Neural cell (in vitro differentiated cells): ENCODE results near the gene PLCL2. TPM values are rescaled to one million over a fixed set of nuclear protein-coding genes. Genes with fewer than 3 reads are reported as not detected.

Experiments used
- H2AFZ ChIP-seq: fragments of 200-600, 300-800 bp; sonication (generic), shearing (Covaris generic); 2 replicates; pipeline ENCODE4 v1.6.0; 2014; ENCODE audit warnings: low read depth, mild to moderate bottlenecking, antibody characterized with exemption, low read length, moderate library complexity
- H3F3A ChIP-seq: fragments of 200-600 bp; shearing (Covaris generic); 2 replicates; pipeline ENCODE4 v1.6.1; 2016; ENCODE audit warnings: mild to moderate bottlenecking, moderate library complexity, mixed read lengths, antibody characterized with exemption, low read length; ENCODE audit not compliant: insufficient read depth, poor library complexity, severe bottlenecking
- H3K27ac ChIP-seq: fragments of 200-600, 300-800 bp; sonication (generic), shearing (Covaris generic); 2 replicates; pipeline ENCODE4 v1.5.1; 2014; ENCODE audit warnings: mild to moderate bottlenecking, low read length, moderate library complexity
- H3K27me3 ChIP-seq: fragments of 300-800, 200-600 bp; sonication (generic), shearing (Covaris generic); 2 replicates; pipeline ENCODE4 v1.6.0; 2014; ENCODE audit warnings: mild to moderate bottlenecking, low read depth, low read length, moderate library complexity; ENCODE audit not compliant: insufficient read depth
- H3K36me3 ChIP-seq: fragments of 300-800, 200-600 bp; sonication (generic), shearing (Covaris generic); 2 replicates; pipeline ENCODE4 v1.5.1; 2014; ENCODE audit warnings: mild to moderate bottlenecking, antibody characterized with exemption, low read length, moderate library complexity; ENCODE audit not compliant: insufficient read depth
- H3K4me2 ChIP-seq: fragments of 300-800, 200-600 bp; sonication (generic), shearing (Covaris generic); 2 replicates; pipeline ENCODE4 v1.6.0; 2014; ENCODE audit warnings: mild to moderate bottlenecking, low read length
- H3K4me3 ChIP-seq: fragments of 300-800, 200-600 bp; sonication (generic), shearing (Covaris generic); 2 replicates; pipeline ENCODE4 v1.5.1; 2014; ENCODE audit warnings: mild to moderate bottlenecking, low read length, moderate library complexity
- H3K79me2 ChIP-seq: fragments of 200-600 bp; shearing (Covaris generic); replicated peaks from 2 replicates; pipeline ENCODE4 v1.6.0; 2014; ENCODE audit warnings: mild to moderate bottlenecking, low read length, moderate library complexity; ENCODE audit not compliant: insufficient read depth
- H3K9ac ChIP-seq: fragments of 300-800, 200-600 bp; sonication (generic), shearing (Covaris generic); 2 replicates; pipeline ENCODE4 v1.6.1; 2016; ENCODE audit warnings: mild to moderate bottlenecking, low read length, mixed read lengths
- H3K9me2 ChIP-seq: fragments of 200-600 bp; shearing (Covaris generic); 2 replicates; pipeline ENCODE4 v1.6.1; 2016; ENCODE audit warnings: mild to moderate bottlenecking, low read length, mixed read lengths; ENCODE audit not compliant: insufficient read depth
- H3K9me3 ChIP-seq: fragments of 200-600, 300-800 bp; sonication (generic), shearing (Covaris generic); 2 replicates; pipeline ENCODE4 v1.6.1; 2016; ENCODE audit warnings: mild to moderate bottlenecking, mixed run types, low read length, moderate library complexity, mixed read lengths
- H4K20me1 ChIP-seq: fragments of 200-600 bp; shearing (Covaris generic); 2 replicates; pipeline ENCODE4 v1.6.1; 2016; ENCODE audit warnings: mild to moderate bottlenecking, mixed run types; ENCODE audit not compliant: insufficient read depth
- EP300 ChIP-seq: fragments of 450-650 bp; conservative IDR thresholded peaks from 2 replicates; pipeline ENCODE4 v1.6.1; 2014; ENCODE audit warnings: antibody characterized with exemption, mild to moderate bottlenecking, moderate library complexity; ENCODE audit not compliant: poor library complexity, severe bottlenecking
- EZH2 ChIP-seq: fragments of 200-600, 300-800 bp; shearing (Covaris generic), sonication (generic); IDR thresholded peaks from 2 replicates; pipeline ENCODE4 v1.6.1; 2014; ENCODE audit warnings: antibody characterized with exemption, low read length, borderline replicate concordance, mild to moderate bottlenecking; ENCODE audit not compliant: insufficient read depth, poor library complexity, severe bottlenecking
- MXI1 ChIP-seq: fragments of 450-650 bp; conservative IDR thresholded peaks from 2 replicates; pipeline ENCODE4 v1.6.1; 2014; ENCODE audit warnings: antibody characterized with exemption, mild to moderate bottlenecking; ENCODE audit not compliant: poor library complexity, severe bottlenecking
- POLR2AphosphoS5 ChIP-seq: IDR thresholded peaks from 2 replicates; pipeline ENCODE4 v1.6.1; 2012
- RAD21 ChIP-seq: fragments of 450-650 bp; conservative IDR thresholded peaks from 2 replicates; pipeline ENCODE4 v1.6.1; 2014; ENCODE audit warnings: antibody characterized with exemption, mild to moderate bottlenecking, moderate library complexity
- SMC3 ChIP-seq: fragments of 450-650 bp; conservative IDR thresholded peaks from 2 replicates; pipeline ENCODE4 v1.6.1; 2014; ENCODE audit warnings: antibody characterized with exemption, mild to moderate bottlenecking, moderate library complexity; ENCODE audit not compliant: poor library complexity
- TAF1 ChIP-seq: IDR thresholded peaks from 2 replicates; pipeline ENCODE4 v1.6.1; 2012; ENCODE audit warnings: low read depth
- polyA plus RNA-seq: library from polyadenylated mRNA; depleted of rRNA; stranded (reverse); fragments of >200 nt; gene quantifications from 2 replicates; pipeline ENCODE4 v1.2.3, GENCODE V29; 2014
- TF ChIP-seq, protein P1 (sequence below): IDR thresholded peaks from 2 replicates; pipeline ENCODE4 v1.6.1; 2012; ENCODE audit warnings: borderline replicate concordance
- TF ChIP-seq, protein P2 (sequence below): fragments of 450-650 bp; IDR thresholded peaks from 2 replicates; pipeline ENCODE4 v1.5.1; 2014; ENCODE audit warnings: antibody characterized with exemption, mild to moderate bottlenecking, moderate library complexity; ENCODE audit not compliant: poor library complexity, severe bottlenecking

Gene PLCL2
- polyA plus RNA-seq, 1 donor from 2014 or later = 69.8 TPM

DNA sequence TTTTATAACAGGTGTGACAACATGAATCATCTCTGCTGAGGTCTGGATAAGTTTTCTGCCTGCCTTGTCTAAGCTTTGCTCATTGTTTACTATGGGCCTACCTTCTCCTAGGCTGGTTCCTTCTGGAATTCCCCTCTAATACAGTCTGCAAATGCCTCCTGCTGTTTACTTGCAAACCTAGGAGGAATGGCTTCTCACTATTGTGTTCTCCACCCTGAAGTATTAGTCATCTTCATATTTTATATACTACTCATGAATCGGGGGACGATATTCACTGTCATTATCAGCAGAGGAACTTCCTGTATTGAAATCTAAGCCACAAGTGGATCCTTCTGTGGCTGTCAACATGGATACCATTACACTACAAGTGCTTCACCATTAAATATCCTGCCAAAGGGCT lies 154.8 kb downstream of the PLCL2 start:
- Histone ChIP-seq H3F3A (peaks cover 4% of the 10 kb centered on the region), H3K27me3 (no peaks in the 10 kb centered on the region), H3K4me2 (no peak overlapping the region), H2AFZ (no peak overlapping the region), H3K36me3 (peaks cover 4% of the 10 kb centered on the region), H3K79me2 (no peaks in the 10 kb centered on the region), H3K9me2 (no peaks in the 10 kb centered on the region), H3K9ac (no peak overlapping the region), H3K27ac (no peak overlapping the region), H4K20me1 (no peaks in the 10 kb centered on the region), H3K9me3 (no peaks in the 10 kb centered on the region), H3K4me3 (no peak overlapping the region)
- TF ChIP-seq, protein P1, sequence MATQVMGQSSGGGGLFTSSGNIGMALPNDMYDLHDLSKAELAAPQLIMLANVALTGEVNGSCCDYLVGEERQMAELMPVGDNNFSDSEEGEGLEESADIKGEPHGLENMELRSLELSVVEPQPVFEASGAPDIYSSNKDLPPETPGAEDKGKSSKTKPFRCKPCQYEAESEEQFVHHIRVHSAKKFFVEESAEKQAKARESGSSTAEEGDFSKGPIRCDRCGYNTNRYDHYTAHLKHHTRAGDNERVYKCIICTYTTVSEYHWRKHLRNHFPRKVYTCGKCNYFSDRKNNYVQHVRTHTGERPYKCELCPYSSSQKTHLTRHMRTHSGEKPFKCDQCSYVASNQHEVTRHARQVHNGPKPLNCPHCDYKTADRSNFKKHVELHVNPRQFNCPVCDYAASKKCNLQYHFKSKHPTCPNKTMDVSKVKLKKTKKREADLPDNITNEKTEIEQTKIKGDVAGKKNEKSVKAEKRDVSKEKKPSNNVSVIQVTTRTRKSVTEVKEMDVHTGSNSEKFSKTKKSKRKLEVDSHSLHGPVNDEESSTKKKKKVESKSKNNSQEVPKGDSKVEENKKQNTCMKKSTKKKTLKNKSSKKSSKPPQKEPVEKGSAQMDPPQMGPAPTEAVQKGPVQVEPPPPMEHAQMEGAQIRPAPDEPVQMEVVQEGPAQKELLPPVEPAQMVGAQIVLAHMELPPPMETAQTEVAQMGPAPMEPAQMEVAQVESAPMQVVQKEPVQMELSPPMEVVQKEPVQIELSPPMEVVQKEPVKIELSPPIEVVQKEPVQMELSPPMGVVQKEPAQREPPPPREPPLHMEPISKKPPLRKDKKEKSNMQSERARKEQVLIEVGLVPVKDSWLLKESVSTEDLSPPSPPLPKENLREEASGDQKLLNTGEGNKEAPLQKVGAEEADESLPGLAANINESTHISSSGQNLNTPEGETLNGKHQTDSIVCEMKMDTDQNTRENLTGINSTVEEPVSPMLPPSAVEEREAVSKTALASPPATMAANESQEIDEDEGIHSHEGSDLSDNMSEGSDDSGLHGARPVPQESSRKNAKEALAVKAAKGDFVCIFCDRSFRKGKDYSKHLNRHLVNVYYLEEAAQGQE = no peak
- TF ChIP-seq EP300 (no peak), EZH2 (no peak), POLR2AphosphoS5 (no peak), RAD21 (no peak)
- TF ChIP-seq, protein P2, sequence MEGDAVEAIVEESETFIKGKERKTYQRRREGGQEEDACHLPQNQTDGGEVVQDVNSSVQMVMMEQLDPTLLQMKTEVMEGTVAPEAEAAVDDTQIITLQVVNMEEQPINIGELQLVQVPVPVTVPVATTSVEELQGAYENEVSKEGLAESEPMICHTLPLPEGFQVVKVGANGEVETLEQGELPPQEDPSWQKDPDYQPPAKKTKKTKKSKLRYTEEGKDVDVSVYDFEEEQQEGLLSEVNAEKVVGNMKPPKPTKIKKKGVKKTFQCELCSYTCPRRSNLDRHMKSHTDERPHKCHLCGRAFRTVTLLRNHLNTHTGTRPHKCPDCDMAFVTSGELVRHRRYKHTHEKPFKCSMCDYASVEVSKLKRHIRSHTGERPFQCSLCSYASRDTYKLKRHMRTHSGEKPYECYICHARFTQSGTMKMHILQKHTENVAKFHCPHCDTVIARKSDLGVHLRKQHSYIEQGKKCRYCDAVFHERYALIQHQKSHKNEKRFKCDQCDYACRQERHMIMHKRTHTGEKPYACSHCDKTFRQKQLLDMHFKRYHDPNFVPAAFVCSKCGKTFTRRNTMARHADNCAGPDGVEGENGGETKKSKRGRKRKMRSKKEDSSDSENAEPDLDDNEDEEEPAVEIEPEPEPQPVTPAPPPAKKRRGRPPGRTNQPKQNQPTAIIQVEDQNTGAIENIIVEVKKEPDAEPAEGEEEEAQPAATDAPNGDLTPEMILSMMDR = no peak

DNA sequence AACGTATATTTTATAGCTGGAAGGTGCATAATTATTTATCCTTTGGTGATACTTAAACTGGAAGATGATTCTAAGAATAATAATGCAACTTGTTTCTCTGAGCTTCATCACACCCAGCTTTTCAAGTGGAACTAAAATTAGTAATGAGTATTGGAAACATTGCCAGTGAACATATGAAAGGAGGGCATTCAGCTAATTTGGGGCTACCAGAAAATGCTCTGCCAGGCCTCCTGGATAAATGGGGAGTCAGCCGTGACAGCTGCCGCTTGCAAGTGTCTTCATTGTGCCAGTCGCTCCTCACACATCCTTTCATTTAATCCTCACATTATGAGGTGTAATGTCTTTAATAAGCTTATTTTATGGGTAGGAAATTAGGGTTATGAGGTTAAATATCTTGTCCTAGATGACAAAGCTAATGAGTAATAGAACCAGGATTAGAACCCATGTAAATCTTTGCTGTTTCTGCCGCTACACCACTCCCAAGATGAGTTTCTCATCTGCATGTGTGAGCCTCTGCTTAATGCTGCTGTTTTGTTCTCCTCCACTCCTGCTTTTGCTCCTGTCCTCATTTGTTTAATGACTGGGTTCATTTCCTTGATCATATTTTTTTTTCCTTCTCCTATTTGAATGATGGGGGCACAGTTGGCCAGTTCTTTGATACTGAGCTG lies 155.7 kb downstream of the PLCL2 start:
- Histone ChIP-seq H3K9me2 (no peaks in the 10 kb centered on the region), H4K20me1 (no peaks in the 10 kb centered on the region), H3K9ac (no peak overlapping the region), H2AFZ (no peak overlapping the region), H3K4me2 (no peak overlapping the region), H3K4me3 (no peak overlapping the region), H3K9me3 (no peaks in the 10 kb centered on the region), H3K36me3 (peaks cover 4% of the 10 kb centered on the region), H3K27me3 (no peaks in the 10 kb centered on the region), H3K27ac (no peak overlapping the region), H3F3A (peaks cover 4% of the 10 kb centered on the region), H3K79me2 (no peaks in the 10 kb centered on the region)
- TF ChIP-seq, protein P2 = no peak
- TF ChIP-seq, protein P1 = no peak
- TF ChIP-seq RAD21 = no peak
- no peak for TF ChIP-seq SMC3
- no peak for TF ChIP-seq EP300
- TF ChIP-seq MXI1 = no peak
- no peak for TF ChIP-seq POLR2AphosphoS5
- no peak for TF ChIP-seq EZH2
- no peak for TF ChIP-seq TAF1
